ENCODE results near the gene TTC21A.

TTC21A gene

GRCh38 chr3:39141171-39141995, 33.9 kb downstream of the TTC21A start:
- peaks cover 6 to 77% (median 67%) of the 10 kb centered on the region in 5 donors for H3K36me3 ChIP-seq (ENCODE audit: control insufficient read depth in 5 of 5, insufficient read depth in 5 of 5, low read length in 5 of 5)
- H3K9me3 ChIP-seq (ENCODE audit: control insufficient read depth in 5 of 5, low read length in 5 of 5) = no peaks in the 10 kb centered on the region
- H3K27ac ChIP-seq (ENCODE audit: low read depth, low read length) = peak overlapping the region; percentile 46
- H3K4me3 ChIP-seq (ENCODE audit: low read depth in 1 of 5, low read length in 5 of 5) = no peak overlapping the region
- H3K27me3 ChIP-seq (ENCODE audit: control insufficient read depth in 5 of 5, insufficient read depth in 4 of 5, low read length in 5 of 5) = no peaks in the 10 kb centered on the region
- H3K4me1 ChIP-seq (ENCODE audit: control insufficient read depth in 5 of 5, insufficient read depth in 5 of 5, low read length in 5 of 5) = peaks cover 6 to 52% (median 30%) of the 10 kb centered on the region in 5 donors
- no peak overlapping the region for H3K9ac ChIP-seq (ENCODE audit: low read length in 5 of 5)

GRCh38 chr3:39142067-39142466, 34.6 kb downstream of the TTC21A start:
- Histone ChIP-seq H3K9ac (ENCODE audit: low read length in 5 of 5) (no peak overlapping the region), H3K4me3 (ENCODE audit: low read depth in 1 of 5, low read length in 5 of 5) (no peak overlapping the region), H3K36me3 (ENCODE audit: control insufficient read depth in 5 of 5, insufficient read depth in 5 of 5, low read length in 5 of 5) (peaks cover 6 to 76% (median 69%) of the 10 kb centered on the region in 5 donors), H3K4me1 (ENCODE audit: control insufficient read depth in 5 of 5, insufficient read depth in 5 of 5, low read length in 5 of 5) (peaks cover 11 to 53% (median 37%) of the 10 kb centered on the region in 5 donors), H3K9me3 (ENCODE audit: control insufficient read depth in 5 of 5, low read length in 5 of 5) (no peaks in the 10 kb centered on the region), H3K27ac (ENCODE audit: low read depth, low read length) (peak overlapping the region; percentile 46), H3K27me3 (ENCODE audit: control insufficient read depth in 5 of 5, insufficient read depth in 4 of 5, low read length in 5 of 5) (no peaks in the 10 kb centered on the region)

GRCh38 chr3:39143051-39143885, 35.8 kb downstream of the TTC21A start:
- H3K4me3 ChIP-seq (ENCODE audit: low read depth in 1 of 5, low read length in 5 of 5) = no peak overlapping the region
- no peak overlapping the region for H3K9ac ChIP-seq (ENCODE audit: low read length in 5 of 5)
- H3K27ac ChIP-seq (ENCODE audit: low read depth, low read length) = no peak overlapping the region
- H3K9me3 ChIP-seq (ENCODE audit: control insufficient read depth in 5 of 5, low read length in 5 of 5) = no peaks in the 10 kb centered on the region
- H3K27me3 ChIP-seq (ENCODE audit: control insufficient read depth in 5 of 5, insufficient read depth in 4 of 5, low read length in 5 of 5) = no peaks in the 10 kb centered on the region
- peaks cover 21 to 65% (median 49%) of the 10 kb centered on the region in 5 donors for H3K4me1 ChIP-seq (ENCODE audit: control insufficient read depth in 5 of 5, insufficient read depth in 5 of 5, low read length in 5 of 5)
- peaks cover 6 to 71% (median 62%) of the 10 kb centered on the region in 5 donors for H3K36me3 ChIP-seq (ENCODE audit: control insufficient read depth in 5 of 5, insufficient read depth in 5 of 5, low read length in 5 of 5)

GRCh38 chr3:39144095-39144747, 36.7 kb downstream of the TTC21A start:
- H3K4me3 ChIP-seq (ENCODE audit: low read depth in 1 of 5, low read length in 5 of 5) = no peak overlapping the region
- peaks cover 6 to 67% (median 62%) of the 10 kb centered on the region in 5 donors for H3K36me3 ChIP-seq (ENCODE audit: control insufficient read depth in 5 of 5, insufficient read depth in 5 of 5, low read length in 5 of 5)
- H3K27me3 ChIP-seq (ENCODE audit: control insufficient read depth in 5 of 5, insufficient read depth in 4 of 5, low read length in 5 of 5) = no peaks in the 10 kb centered on the region
- peaks cover 21 to 72% (median 58%) of the 10 kb centered on the region in 5 donors for H3K4me1 ChIP-seq (ENCODE audit: control insufficient read depth in 5 of 5, insufficient read depth in 5 of 5, low read length in 5 of 5)
- H3K27ac ChIP-seq (ENCODE audit: low read depth, low read length) = no peak overlapping the region
- H3K9me3 ChIP-seq (ENCODE audit: control insufficient read depth in 5 of 5, low read length in 5 of 5) = no peaks in the 10 kb centered on the region
- no peak overlapping the region for H3K9ac ChIP-seq (ENCODE audit: low read length in 5 of 5)

- Histone ChIP-seq H3K9me3 (ENCODE audit: control insufficient read depth in 5 of 5, low read length in 5 of 5) (no peaks in the 10 kb centered on the region), H3K4me3 (ENCODE audit: low read depth in 1 of 5, low read length in 5 of 5) (no peak overlapping the region), H3K9ac (ENCODE audit: low read length in 5 of 5) (no peak overlapping the region), H3K4me1 (ENCODE audit: control insufficient read depth in 5 of 5, insufficient read depth in 5 of 5, low read length in 5 of 5) (peaks cover 24 to 79% (median 65%) of the 10 kb centered on the region in 5 donors), H3K27ac (ENCODE audit: low read depth, low read length) (no peak overlapping the region), H3K36me3 (ENCODE audit: control insufficient read depth in 5 of 5, insufficient read depth in 5 of 5, low read length in 5 of 5) (peaks cover 6 to 65% (median 62%) of the 10 kb centered on the region in 5 donors), H3K27me3 (ENCODE audit: control insufficient read depth in 5 of 5, insufficient read depth in 4 of 5, low read length in 5 of 5) (no peaks in the 10 kb centered on the region)
Observed at GRCh38 chr3:39144748-39145380, 37.4 kb downstream of the TTC21A start.

GRCh38 chr3:39146083-39146501, 38.6 kb downstream of the TTC21A start:
- Histone ChIP-seq H3K9ac (ENCODE audit: low read length in 5 of 5) (no peak overlapping the region), H3K9me3 (ENCODE audit: control insufficient read depth in 5 of 5, low read length in 5 of 5) (no peaks in the 10 kb centered on the region), H3K27me3 (ENCODE audit: control insufficient read depth in 5 of 5, insufficient read depth in 4 of 5, low read length in 5 of 5) (no peaks in the 10 kb centered on the region), H3K4me1 (ENCODE audit: control insufficient read depth in 5 of 5, insufficient read depth in 5 of 5, low read length in 5 of 5) (peaks cover 33 to 84% (median 72%) of the 10 kb centered on the region in 5 donors), H3K36me3 (ENCODE audit: control insufficient read depth in 5 of 5, insufficient read depth in 5 of 5, low read length in 5 of 5) (peaks cover 6 to 57% (median 56%) of the 10 kb centered on the region in 5 donors), H3K4me3 (ENCODE audit: low read depth in 1 of 5, low read length in 5 of 5) (peak overlapping the region in 1 of 5 donors; percentile 33), H3K27ac (ENCODE audit: low read depth, low read length) (peak overlapping the region; percentile 96)

- Histone ChIP-seq H3K9me3 (ENCODE audit: control insufficient read depth in 5 of 5, low read length in 5 of 5) (no peaks in the 10 kb centered on the region), H3K4me1 (ENCODE audit: control insufficient read depth in 5 of 5, insufficient read depth in 5 of 5, low read length in 5 of 5) (peaks cover 28 to 84% (median 72%) of the 10 kb centered on the region in 5 donors), H3K27ac (ENCODE audit: low read depth, low read length) (peak overlapping the region; percentile 96), H3K9ac (ENCODE audit: low read length in 5 of 5) (peak overlapping the region in 4 of 5 donors; percentile 59 to 81 (median 68)), H3K36me3 (ENCODE audit: control insufficient read depth in 5 of 5, insufficient read depth in 5 of 5, low read length in 5 of 5) (peaks cover 6 to 49% (median 48%) of the 10 kb centered on the region in 5 donors), H3K27me3 (ENCODE audit: control insufficient read depth in 5 of 5, insufficient read depth in 4 of 5, low read length in 5 of 5) (no peaks in the 10 kb centered on the region), H3K4me3 (ENCODE audit: low read depth in 1 of 5, low read length in 5 of 5) (peak overlapping the region; percentile 43 to 59 (median 56))
Observed at GRCh38 chr3:39146611-39147591, 39.4 kb downstream of the TTC21A start.

GRCh38 chr3:39147711-39148434, 40.4 kb downstream of the TTC21A start:
- Histone ChIP-seq H3K36me3 (ENCODE audit: control insufficient read depth in 5 of 5, insufficient read depth in 5 of 5, low read length in 5 of 5) (peaks cover 6 to 39% (median 38%) of the 10 kb centered on the region in 5 donors), H3K4me1 (ENCODE audit: control insufficient read depth in 5 of 5, insufficient read depth in 5 of 5, low read length in 5 of 5) (peaks cover 30 to 80% (median 72%) of the 10 kb centered on the region in 5 donors), H3K27me3 (ENCODE audit: control insufficient read depth in 5 of 5, insufficient read depth in 4 of 5, low read length in 5 of 5) (no peaks in the 10 kb centered on the region), H3K9ac (ENCODE audit: low read length in 5 of 5) (peak overlapping the region; percentile 35 to 81 (median 67)), H3K4me3 (ENCODE audit: low read depth in 1 of 5, low read length in 5 of 5) (peak overlapping the region; percentile 43 to 59 (median 56)), H3K27ac (ENCODE audit: low read depth, low read length) (peak overlapping the region; percentile 96), H3K9me3 (ENCODE audit: control insufficient read depth in 5 of 5, low read length in 5 of 5) (no peaks in the 10 kb centered on the region)
